Stomach smooth muscle (tissue), 2 donors: ENCODE results near the gene THSD7B.

Source experiments
- H3K27ac ChIP-seq: one replicate; pipeline ENCODE4 v1.7.0; 2013; ENCODE audit warnings: mild to moderate bottlenecking, low read length, inconsistent platforms
- H3K27me3 ChIP-seq, 2 donors: one replicate each; pipeline ENCODE4 v1.7.0; 2013; ENCODE audit warnings: low read length in 2 of 2; ENCODE audit not compliant: insufficient read depth in 2 of 2, control insufficient read depth in 1 of 2
- H3K36me3 ChIP-seq, 2 donors: one replicate each; pipeline ENCODE4 v1.7.0; 2013; ENCODE audit warnings: low read length in 2 of 2; ENCODE audit not compliant: control insufficient read depth in 2 of 2, insufficient read depth in 2 of 2
- H3K4me1 ChIP-seq: one replicate; pipeline ENCODE4 v1.7.0; 2013; ENCODE audit warnings: low read length; ENCODE audit not compliant: control insufficient read depth, insufficient read depth
- H3K4me3 ChIP-seq, 2 donors: one replicate each; pipeline ENCODE4 v1.7.0; 2013; ENCODE audit warnings: low read length in 2 of 2
- H3K9ac ChIP-seq, 2 donors: one replicate each; pipeline ENCODE4 v1.7.0; 2013; ENCODE audit warnings: low read length in 2 of 2, mild to moderate bottlenecking in 1 of 2
- H3K9me3 ChIP-seq, 2 donors: one replicate each; pipeline ENCODE4 v1.7.0; 2013; ENCODE audit warnings: low read length in 2 of 2; ENCODE audit not compliant: control insufficient read depth in 2 of 2
- donor health status: healthy.
- donor health status: Pancreatic carcinoma.

The THSD7B gene

DNA sequence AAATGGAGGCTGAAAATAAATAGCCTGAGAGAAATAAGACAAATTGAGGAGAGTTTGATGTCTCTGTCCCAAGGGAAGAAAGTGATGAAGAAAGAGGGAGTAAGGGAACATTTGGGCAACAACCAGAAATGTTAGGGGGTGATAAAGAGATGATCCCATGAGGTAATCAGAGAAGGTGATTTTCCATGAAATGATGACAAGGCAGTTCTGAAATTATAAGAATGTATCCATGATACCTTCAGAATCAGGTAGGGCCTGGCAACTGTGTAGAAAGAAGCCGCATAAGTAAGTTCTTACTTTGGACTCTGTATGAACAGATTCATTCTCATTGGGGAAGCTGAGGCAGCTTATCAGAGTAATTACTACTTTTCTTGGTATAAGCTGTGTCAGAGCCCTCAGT, 106.1 kb downstream of the THSD7B start:
- no peak overlapping the region for H3K9ac ChIP-seq
- H3K36me3 ChIP-seq: no peaks in the 10 kb centered on the region
- no peaks in the 10 kb centered on the region for H3K4me1 ChIP-seq
- H3K27ac ChIP-seq: no peak overlapping the region
- no peaks in the 10 kb centered on the region for H3K27me3 ChIP-seq
- no peaks in the 10 kb centered on the region for H3K9me3 ChIP-seq
- H3K4me3 ChIP-seq: no peak overlapping the region

DNA sequence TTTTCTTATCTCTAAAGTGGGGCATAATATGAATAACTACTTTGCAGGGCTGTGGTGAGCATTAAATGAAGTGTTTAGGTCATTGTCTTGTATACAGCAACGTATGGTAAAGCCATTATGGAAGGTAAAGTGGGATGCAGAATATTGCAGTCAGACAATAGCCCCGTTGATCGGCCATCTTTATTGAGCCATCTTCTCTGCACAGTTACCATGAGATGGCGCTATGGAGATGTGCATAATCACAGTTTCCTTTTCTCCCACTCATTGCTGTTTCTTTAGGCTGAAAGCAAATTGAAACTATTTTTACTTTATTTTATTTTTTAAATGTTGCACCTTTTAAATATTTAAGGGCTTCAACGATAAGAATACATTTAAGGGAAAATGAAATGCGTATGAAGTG, 108.9 kb downstream of the THSD7B start:
- no peaks in the 10 kb centered on the region for H3K27me3 ChIP-seq
- H3K4me3 ChIP-seq: no peak overlapping the region
- no peak overlapping the region for H3K9ac ChIP-seq
- no peaks in the 10 kb centered on the region for H3K4me1 ChIP-seq
- no peak overlapping the region for H3K27ac ChIP-seq
- H3K9me3 ChIP-seq: no peaks in the 10 kb centered on the region
- no peaks in the 10 kb centered on the region for H3K36me3 ChIP-seq

DNA sequence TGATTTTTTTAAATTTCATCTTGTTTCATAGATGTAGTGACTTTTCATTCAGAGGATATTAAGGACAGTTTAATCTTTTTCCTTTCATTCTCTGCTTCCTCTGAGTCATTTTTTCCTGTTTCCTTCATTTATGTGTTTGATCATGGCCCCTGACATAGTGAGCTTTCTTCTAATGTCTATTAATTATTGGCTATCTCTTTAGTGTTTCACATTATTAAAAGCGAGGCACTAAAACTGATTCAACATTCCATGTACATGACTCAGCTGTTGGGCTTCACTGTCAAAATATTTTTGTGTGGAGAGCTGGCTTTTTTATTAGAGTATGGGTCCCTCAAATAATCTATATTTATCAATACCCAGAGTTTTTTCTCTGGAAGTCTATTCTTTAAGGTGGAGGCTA, 125.8 kb downstream of the THSD7B start:
- Histone ChIP-seq H3K36me3 (no peaks in the 10 kb centered on the region), H3K9ac (no peak overlapping the region), H3K4me1 (no peaks in the 10 kb centered on the region), H3K9me3 (no peaks in the 10 kb centered on the region), H3K27me3 (no peaks in the 10 kb centered on the region), H3K4me3 (no peak overlapping the region), H3K27ac (no peak overlapping the region)

DNA sequence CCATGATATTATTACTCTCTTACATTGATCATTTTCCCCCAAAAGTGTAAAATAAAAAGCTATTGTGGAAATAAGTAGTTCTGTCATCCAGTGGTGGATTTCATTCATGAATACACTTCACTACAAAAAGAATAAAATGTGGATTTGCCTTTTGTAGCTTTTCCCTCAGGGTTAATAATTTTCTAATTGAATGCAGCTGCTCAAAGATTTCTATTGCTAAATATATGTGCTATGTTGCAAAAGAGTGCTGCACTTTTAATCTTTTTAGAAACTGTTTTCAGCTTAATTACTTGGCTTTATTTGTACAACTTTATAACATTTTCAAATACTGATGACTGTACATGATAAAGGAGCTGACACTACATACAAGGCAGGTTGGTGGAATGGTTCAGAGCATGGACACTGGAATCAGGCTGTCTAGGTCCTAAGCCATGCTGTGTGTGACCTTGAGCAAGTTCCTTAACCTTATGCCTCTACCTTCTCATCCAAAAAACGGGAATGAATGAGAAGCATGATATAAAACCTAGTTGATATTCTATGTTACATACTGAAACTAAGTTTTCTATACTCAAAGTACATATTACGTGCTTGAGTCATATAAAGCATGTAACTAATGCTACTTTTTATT, 128.8 kb downstream of the THSD7B start:
- Histone ChIP-seq H3K36me3 (no peaks in the 10 kb centered on the region), H3K4me1 (no peaks in the 10 kb centered on the region), H3K27me3 (no peaks in the 10 kb centered on the region), H3K9ac (no peak overlapping the region), H3K9me3 (no peaks in the 10 kb centered on the region), H3K27ac (no peak overlapping the region), H3K4me3 (no peak overlapping the region)

DNA sequence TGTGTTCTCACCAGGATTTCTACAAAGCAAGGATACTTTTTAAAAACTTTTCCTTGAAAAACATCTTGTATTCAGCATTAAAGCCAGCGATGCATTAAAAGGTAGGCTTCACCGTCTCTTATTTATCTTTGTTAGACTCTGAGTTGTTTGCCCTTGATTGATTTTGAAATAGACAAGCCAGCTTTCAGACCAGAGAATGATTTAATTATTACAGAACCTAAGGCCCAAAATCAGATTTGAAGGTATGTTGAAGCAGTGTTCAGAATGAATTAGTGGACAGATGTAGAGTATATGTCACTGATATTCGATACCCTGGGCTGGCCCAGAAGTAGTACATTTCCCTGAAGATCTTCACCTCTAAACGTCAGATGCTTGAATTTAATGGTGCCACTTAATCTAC, 136.4 kb downstream of the THSD7B start:
- Histone ChIP-seq H3K27me3 (no peaks in the 10 kb centered on the region), H3K9ac (no peak overlapping the region), H3K36me3 (no peaks in the 10 kb centered on the region), H3K9me3 (no peaks in the 10 kb centered on the region), H3K27ac (no peak overlapping the region), H3K4me3 (no peak overlapping the region), H3K4me1 (no peaks in the 10 kb centered on the region)

DNA sequence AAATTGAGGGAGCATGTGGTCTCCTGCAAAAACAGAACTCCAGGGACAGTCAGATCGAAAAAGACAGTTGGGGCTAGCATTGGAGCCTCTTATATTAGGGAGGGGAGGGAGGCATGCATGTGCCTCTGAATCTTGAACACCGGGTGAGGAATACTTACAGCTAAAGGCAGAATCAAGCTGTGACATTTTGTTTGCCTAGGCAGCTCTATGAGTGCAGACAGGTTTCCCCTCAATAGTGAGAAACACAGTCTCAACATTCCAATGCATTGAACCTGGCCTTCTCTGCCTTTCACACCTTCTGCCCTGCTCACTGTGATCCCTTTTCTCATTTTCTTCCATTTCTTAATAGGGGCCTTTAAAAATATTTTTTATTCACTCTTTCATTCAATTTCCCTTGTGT, 140.4 kb downstream of the THSD7B start:
- H3K36me3 ChIP-seq: no peaks in the 10 kb centered on the region
- no peaks in the 10 kb centered on the region for H3K9me3 ChIP-seq
- H3K27me3 ChIP-seq: no peaks in the 10 kb centered on the region
- peaks cover 4% of the 10 kb centered on the region for H3K4me1 ChIP-seq
- no peak overlapping the region for H3K4me3 ChIP-seq
- no peak overlapping the region for H3K27ac ChIP-seq
- H3K9ac ChIP-seq: no peak overlapping the region

DNA sequence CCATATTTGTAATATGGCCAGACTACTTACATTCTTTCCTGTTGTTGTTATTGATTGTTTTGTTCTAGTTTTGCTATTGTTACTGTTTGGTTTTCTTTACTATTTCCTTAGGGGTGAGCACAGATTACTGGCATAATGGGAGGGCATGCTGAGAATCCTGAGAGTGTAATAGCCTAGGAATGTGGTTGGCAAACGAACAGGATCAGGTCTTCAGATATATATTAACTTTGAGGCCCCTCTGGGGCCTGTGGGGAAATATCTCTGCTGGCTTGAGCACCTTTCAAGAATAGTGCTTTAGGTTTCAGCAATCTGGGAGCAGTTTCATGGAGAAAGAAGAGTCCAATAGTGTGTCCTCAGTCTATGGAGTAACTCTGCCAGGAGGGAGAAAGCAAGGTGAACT, 144.4 kb downstream of the THSD7B start:
- H3K27me3 ChIP-seq: no peaks in the 10 kb centered on the region
- no peak overlapping the region for H3K27ac ChIP-seq
- H3K36me3 ChIP-seq: no peaks in the 10 kb centered on the region

DNA sequence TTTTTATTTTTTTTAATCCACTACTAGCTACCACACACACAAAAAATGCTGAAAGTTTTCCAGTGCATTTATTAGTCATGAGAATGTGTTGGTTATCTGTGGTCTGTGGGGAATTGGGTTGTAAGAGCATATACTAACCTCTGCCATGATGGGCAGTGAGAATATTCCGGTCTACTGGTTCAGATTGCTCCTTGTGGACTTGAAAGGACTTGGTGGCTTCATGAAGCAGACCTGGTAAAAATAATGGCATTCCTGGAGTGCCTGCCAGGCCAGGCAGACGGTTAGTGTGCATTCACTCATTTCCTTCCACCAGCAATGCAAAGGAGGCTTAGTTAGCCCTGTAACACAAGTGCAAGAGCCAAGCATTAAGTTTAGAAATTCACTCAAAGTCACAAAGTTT, 150.8 kb downstream of the THSD7B start:
- Histone ChIP-seq H3K27ac (no peak overlapping the region), H3K4me3 (no peak overlapping the region), H3K9ac (no peak overlapping the region), H3K9me3 (no peaks in the 10 kb centered on the region), H3K4me1 (no peaks in the 10 kb centered on the region), H3K36me3 (no peaks in the 10 kb centered on the region), H3K27me3 (no peaks in the 10 kb centered on the region)

More for the DNA sequence above, 144.4 kb downstream of the THSD7B start:
- peaks cover 4% of the 10 kb centered on the region for H3K4me1 ChIP-seq
- no peak overlapping the region for H3K4me3 ChIP-seq
- no peak overlapping the region for H3K9ac ChIP-seq
- H3K9me3 ChIP-seq: no peaks in the 10 kb centered on the region

DNA sequence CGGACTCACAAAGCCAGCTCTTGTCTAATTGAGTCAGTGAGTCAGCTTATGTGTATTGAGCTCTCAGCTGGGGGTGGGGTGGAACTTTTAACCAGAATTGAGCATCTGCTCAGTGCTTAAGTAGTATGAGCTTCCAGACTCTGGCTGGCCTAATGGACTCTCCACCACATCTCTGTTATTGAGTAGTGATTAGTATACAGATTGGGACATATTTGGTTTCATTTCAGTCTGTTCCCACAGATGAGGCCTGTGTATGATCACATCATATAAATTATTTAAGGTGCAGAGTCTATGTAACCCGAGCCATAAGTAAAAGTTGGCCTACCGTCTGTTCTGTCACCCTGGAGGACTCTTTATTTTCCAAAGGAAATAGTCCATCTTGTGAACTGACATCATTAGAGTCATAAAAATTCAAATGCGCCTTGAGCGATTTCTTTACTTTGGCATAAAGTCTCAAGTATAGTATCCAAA, 152.1 kb downstream of the THSD7B start:
- Histone ChIP-seq H3K27me3 (no peaks in the 10 kb centered on the region), H3K4me3 (no peak overlapping the region), H3K9ac (no peak overlapping the region), H3K27ac (no peak overlapping the region), H3K4me1 (no peaks in the 10 kb centered on the region), H3K9me3 (no peaks in the 10 kb centered on the region), H3K36me3 (no peaks in the 10 kb centered on the region)

DNA sequence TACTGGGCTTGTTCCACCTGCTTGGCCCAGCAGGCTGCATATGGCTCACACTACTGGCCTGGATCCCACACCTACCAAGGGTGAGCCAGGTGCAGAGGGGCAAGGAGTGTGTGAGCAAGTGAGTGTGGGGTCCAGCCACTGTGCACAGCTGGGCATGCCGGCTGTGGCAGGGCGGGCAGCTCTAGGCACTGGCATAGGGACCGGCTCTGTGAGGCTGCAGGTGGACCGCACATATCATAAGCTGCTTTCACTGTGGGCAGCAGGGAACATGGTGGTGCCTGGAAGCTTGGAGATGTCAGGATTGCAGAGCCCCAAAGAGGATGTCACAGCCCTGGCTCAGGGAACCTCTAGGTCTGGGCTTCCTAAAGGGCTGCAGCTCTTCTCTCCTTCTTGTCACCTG, 154.3 kb downstream of the THSD7B start:
- Histone ChIP-seq H3K27ac (no peak overlapping the region), H3K27me3 (no peaks in the 10 kb centered on the region), H3K9ac (no peak overlapping the region), H3K4me1 (no peaks in the 10 kb centered on the region), H3K4me3 (no peak overlapping the region), H3K9me3 (no peaks in the 10 kb centered on the region), H3K36me3 (no peaks in the 10 kb centered on the region)

DNA sequence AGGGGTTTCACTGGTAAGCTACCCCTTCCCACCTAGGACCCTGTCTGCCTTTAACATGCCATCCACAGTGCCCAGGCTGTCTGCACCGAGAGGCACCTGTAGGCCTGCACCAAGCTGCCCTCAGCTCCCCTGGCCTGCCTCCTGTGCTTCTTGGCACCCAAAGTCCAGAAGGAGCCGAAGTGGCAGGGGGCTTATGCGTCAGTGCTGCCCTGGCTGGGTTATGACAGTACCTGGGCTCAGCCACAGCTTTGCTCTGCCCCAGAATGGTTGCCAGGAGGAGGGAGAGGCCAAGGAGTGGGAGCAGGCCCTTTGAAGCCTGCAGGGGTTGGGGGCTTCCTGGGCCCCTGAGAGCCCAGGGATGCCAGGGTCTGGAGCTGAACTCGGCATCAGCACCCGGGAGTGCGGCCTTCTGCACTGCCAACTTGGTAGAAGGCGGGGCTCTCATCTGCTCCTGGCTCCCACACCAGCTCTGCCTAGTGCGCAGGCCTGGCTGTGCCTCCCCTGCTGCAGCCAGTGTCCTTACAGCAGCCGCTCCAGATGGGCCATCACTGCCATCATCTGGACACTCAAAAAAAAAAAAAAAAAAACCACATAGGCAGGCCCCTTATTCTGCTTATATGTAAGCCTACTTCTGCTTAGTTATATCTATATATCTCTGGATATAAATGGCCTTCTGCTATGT, 155.4 kb downstream of the THSD7B start:
- Histone ChIP-seq H3K27ac (no peak overlapping the region), H3K4me3 (no peak overlapping the region), H3K27me3 (no peaks in the 10 kb centered on the region), H3K4me1 (no peaks in the 10 kb centered on the region), H3K9me3 (no peaks in the 10 kb centered on the region), H3K9ac (no peak overlapping the region), H3K36me3 (no peaks in the 10 kb centered on the region)
